Measurements from ENCODE around the gene SNAPC2.

DNA sequence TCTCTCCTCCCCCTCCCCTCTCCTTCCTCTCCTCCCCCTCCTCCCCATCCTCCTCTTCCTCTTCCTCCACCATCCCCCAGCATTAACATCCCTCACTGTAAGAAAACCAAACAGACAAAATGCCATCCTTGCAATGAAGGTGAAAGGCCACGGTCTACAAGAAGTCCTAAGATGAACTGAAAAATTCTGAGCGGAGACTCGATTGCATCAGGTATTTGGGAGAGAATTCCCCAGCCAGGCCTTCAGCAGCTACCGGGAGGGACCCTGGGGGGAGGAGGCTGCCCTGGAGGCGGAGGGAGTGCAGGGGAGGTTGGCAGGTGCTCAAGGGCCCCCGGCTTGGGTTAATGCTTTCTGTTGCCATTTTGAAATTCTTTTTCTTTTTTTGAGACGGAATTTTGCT, 33.4 kb downstream of the SNAPC2 start:
- TF ChIP-seq EZH2 (IDR thresholded peaks at IDR 0.05; ENCODE audit: insufficient read depth, poor library complexity, severe bottlenecking) (no peak), EZH2phosphoT487 (IDR thresholded peaks at IDR 0.05; ENCODE audit: insufficient read depth, low read depth) (no peak)
